Glomerular visceral epithelial cell (primary cell): Measurements from ENCODE around the gene GSTA4.
"Not testable (repeated sequence)": the region's sequence is repeated elsewhere in the genome, so short reads cannot be mapped to it uniquely, and the experiment has no call there.

ENCODE experiments used
- DNase-seq: peaks from one replicate; pipeline ENCODE4 v3.0.0-alpha.2; 2016; ENCODE audit errors: extremely low spot score

The GSTA4 gene

DNA sequence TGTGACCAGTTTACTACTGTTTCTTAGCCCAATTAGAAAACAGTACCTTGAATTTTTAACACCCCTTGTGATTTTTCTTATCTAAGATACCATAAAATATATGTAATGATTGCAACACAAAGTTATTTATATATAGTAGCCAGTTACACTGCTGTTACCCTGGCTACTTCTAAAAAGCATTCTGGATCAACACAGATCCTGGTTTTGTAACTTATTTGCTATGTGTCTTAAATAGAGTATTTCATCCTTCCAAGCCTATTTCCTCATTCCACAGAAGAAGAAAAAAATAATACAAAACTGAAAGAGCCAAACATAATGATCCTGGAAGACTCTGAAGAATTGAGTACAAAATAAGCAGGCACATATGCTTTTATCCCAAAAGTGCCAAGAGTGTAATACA lies 19.0 kb upstream of the GSTA4 start:
- DNase-seq: no peak

DNA sequence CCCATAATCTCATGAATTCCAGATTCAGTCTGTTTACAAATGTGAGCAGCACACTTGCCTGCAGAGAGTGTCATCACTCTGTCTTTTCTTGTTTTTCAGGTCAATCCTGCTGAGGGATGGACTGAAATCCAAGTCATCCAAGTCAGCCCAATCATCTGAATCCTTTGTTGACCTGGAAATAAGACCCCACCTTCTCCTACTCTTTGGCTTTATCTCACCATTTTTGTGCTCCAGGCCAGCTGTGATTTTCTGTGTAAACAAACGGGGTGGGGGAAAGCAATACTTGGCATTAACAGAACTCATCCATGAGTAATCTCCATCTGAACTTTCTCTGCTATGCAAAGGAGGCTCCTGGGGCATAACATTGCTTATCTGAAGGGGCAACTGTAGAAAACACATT lies 16.9 kb upstream of the GSTA4 start:
- no peak for DNase-seq

DNA sequence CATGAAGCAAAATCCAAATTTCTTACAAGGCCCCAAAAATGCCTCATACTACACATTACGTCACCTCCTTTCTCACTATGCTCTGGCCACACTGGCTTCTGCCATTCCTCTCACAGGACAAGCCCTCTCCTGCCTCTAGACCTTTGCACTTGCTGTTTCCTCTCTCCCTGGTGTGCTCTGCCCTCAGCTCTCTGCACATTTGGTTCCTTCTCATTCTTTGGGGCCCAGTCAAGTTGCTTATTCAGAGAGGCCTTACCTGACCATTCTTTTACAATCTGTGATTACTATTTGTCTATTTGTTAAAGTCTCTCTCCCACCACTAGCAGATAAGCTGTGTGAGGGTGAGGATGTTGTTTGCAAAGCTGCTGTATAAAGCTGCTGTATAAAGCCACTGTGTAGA lies 15.4 kb upstream of the GSTA4 start:
- DNase-seq: no peak

DNA sequence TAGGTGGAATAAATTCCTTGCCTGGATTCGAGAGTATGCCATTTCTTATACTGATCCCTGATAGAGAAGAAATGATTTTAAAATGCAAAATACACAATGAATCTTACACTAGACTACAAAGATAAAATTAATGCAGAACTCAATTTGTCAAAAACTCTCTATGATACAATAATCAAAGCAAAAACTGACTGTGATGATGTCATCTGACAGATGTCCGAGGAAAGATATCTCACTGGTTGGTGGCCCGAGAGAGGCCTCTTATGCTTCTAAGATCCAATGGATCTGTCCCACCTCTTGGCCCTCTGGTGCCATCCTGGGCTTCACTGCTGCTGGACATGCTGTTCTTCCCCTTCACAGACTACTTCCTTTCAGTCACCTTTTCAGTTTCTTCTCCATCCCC lies 14.4 kb upstream of the GSTA4 start:
- DNase-seq: no peak

DNA sequence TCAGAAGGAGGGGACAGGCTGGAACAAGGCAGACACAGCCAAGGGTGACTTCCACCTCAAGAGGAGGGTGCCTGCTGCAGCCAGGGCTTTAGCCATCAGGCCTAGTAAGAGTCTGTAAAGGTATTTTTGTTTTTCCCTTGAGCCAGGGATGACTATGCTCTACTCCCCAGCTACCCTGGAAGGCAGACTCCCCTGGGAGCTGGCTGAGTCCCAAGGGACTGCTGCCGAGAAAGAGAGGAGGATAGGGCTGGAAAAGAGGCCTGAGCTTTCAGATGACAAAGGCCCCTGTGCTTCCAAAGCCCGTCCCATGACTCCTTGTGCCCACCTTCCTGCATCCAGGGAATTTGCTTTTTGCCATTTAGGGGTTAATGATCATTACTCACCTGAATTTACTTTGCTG lies 14.0 kb upstream of the GSTA4 start:
- no peak for DNase-seq

DNA sequence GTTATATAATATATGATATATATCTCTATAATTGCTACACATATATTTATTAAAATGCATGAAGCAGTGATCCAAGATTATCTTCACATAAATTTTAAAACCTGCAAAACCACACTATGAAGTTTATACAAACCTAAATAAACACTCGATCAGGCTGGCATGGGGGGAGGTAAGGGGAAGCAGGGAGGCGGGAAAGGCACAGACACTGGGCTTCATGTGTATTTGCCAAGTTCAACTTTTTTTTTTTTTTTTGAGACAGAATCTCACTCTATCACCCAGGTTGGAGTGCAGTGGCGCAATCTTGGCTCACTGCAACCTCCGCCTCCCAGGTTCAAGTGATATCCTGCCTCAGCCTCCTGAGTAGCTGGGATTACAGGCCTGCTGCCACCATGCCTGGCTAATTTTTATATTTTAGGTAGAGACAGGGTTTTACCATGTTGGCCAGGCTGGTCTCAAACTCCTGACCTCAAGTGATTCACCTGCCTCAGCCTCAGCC lies 13.2 kb upstream of the GSTA4 start:
- DNase-seq: not testable (repeated sequence)

DNA sequence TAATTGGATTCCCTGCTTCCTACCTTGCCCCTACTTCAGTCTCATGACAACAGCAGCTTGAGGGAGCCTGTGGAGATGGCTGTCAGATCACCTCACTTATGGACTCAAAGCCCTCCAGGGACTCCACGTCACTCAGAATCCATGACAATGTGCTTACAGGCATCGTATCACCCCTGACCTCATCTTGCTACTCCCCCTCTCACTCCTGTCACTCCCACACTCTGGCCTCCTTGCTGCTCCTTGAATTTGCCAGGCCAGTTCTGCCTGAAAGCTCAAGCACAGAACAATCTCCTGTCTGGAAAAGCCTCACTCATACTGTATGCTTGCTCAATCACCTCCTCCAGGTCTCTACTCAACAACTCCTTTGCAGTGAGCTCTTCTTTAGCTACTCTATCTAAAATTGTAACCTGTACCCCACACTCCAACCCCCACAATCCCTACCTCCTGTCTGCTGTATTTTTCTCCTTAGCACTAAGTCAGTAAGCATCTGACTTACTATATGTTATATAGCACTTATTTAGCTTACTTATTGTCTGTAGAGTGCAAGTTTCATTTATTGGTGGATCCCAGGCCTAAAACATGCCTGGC lies 10.7 kb upstream of the GSTA4 start:
- no peak for DNase-seq

DNA sequence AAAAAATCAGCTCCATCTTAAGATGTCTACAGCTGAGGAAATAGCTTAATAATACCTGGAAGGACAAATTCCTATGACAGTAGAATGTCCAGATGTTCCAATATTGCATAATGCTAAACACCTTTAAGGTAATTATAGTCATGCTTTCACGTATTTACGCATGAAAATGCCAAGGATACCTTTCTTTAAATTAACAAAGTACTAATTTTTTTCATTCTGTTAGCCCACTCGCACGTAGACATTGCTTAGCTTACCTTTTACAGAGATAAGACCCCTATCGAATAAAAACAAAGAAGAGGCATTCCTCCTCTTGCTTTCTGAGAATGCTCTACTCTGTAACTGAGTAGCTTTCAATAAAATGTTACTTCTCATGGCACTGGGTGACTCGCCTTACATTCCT lies 4.4 kb upstream of the GSTA4 start:
- no peak for DNase-seq

DNA sequence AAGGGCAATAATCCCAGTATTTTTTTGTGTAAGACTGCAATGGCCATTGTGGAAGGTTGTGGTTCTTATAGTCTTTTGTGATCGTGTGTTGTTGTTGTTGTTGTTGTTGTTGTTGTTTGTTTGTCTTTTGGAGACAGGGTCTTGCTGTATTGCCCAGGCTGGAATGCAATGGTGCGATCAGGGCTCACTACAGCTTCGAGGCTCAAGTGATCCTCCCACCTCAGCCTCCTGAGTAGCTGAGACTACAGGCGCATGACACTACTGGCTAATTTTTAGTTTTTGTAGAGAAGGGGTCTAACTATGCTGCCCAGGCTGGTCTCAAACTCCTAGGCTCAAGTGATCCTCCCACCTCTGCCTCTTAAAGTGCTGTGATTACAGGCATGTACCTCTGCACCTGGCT lies 3.5 kb upstream of the GSTA4 start:
- no peak for DNase-seq

DNA sequence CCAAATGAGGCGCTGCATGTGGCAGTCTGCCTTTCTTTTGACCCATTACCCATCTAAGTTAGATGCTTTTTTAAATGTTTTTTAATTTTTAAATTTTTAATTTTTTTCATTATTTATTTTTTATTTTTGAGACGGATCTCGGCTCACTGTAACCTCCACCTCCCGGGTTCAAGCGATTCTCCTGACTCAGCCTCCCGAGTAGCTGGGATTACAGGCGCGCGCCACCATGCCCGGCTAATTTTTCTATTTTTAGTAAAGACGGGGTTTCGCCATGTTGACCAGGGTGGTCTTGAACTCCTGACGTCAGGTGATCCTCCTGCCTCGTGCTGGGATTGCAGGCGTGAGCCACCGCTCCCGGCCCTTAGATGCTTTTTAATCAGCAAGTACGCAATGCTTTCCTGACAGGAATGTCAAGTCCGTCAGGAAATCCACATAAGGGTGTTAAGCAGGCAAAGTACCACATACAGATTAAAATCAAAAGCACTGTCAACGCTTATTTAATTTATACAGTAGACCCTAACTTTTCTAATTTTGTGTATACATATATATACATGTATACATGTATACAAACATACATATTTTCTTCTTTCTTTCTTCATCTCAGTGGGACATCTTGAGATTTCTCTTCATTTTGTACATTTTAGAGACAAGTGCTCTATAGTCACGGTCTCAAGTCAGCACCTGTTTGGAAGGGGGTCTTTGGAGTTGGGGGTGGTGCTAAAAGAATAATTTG lies 995 bp upstream of the GSTA4 start:
- peak; percentile 78 for DNase-seq

DNA sequence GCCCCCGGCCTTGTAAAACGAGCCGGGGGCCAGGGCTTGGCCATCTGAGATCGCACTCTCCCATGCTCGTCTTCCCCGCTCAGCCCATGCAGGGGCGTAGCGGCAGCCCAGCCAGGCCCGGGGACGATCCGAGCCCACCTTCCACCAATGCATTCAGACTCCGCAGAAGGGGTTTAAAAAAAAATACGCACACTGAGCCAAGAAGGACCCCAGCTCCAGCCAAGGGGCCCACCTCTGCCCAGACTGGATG lies 320 bp downstream of the GSTA4 start:
- no peak for DNase-seq

DNA sequence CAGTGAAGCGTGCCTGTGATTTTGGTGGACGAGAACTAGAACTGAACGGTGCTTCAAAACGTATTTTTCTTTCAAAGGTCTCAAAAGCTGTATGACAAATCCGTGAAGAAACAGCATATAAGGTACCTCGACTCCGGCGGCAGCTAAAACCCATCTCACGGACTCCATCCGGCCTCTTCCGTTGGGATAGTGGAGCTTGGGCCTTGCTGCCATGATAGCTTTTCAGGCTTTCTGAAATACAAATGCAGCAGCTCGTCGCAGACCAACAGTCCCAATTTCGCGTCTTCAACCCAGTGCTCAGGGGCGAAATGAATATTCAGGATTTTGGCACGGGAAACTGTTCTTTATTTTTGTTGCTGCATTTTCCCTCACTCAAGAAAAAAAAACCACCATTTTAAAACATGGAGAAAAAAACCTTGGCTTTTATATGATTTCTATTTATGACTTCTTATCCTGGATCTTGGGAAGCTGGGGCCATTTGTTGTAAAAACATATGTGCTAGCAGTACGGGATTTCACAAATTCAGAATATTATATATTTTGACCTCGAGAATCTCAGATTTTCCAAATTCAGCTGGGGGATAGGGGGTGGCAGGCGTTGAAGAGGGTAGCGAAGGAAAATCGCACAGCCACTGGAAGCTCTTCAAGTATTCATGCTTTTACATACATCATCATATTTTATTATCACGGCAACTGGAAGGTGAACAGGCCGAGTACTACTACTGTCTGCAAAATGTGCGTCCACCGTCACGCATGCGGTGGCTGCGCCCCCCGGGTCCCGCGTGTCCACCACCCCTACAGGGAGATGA lies 849 bp downstream of the GSTA4 start:
- peak; percentile 37 for DNase-seq

DNA sequence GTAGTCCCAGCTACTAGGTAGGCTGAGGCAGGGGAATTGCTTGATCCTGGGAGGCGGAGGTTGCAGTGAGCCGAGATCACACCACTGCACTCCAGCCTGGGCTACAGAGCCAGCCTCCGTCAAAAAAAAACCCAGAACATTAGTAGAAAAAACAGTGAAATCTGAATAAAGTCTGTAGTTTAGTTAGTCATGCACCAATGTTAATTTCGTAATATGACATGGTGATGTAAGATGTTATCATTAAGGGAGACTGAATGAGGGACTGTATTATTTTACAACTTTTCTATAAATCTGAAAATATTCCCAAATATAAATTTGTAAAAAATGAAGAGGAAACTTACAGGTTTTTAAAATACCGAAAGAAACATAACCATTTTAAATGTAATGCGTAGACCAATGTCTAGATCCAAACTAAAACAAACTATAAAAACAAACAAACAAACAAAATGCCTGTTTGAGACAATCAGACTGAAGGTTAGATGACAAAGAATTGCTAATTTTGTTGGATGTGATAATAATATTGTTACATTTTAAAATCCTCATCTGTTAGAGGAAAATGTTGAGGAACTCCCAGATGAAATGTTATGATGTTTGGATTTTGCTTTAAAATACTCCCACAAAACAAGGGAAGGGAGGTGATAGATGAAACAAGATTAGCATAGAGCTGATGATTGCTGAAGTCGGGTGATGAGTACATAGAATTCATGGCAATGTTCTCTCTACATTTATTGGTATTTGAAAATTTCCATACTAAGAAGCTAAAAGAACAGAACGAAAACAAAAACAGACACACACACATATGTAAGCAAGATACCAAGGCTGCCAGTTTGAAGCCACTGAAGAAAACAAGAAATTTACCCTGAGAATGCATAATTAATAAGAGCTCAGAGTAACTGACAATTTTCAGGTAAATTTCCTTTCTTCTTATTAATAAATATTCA lies 1.8 kb downstream of the GSTA4 start:
- no peak for DNase-seq

DNA sequence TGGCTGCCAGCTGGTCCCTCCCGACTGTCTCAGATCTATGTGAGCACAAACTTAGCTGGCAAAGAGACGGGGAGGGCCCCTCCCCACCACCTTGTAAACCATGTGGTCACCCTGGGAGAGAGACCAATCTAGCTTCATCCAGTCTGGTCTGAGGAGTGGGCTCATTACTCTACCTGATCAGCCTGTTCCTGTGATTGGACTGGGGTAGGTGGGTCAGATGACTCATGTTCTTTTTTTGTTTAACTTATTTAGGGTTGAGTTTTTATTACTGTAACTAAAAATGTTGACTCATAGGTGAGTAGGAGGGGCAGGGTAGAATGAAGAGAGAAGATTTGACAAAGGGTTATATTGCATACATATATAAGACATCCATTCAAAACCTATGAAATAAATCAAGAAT lies 4.7 kb downstream of the GSTA4 start:
- no peak for DNase-seq

DNA sequence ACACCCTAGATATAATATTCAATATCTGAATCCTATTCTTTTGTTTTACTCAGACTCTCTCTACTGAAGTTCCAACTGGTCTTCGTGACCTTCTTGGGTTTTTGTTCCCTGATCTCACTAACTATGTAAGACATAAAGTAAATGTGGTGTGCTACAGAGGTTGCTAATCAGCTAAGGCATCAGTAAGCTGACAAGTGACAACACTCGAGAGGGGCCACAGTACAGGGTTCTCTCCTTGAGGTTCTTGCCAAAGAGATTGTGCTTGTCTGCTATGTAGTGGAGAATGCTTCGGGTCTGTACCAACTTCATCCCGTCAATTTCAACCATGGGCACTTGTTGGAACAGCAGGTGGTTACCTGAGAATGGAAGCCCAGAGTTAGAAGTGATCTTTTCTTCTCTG lies 9.9 kb downstream of the GSTA4 start:
- no peak for DNase-seq

DNA sequence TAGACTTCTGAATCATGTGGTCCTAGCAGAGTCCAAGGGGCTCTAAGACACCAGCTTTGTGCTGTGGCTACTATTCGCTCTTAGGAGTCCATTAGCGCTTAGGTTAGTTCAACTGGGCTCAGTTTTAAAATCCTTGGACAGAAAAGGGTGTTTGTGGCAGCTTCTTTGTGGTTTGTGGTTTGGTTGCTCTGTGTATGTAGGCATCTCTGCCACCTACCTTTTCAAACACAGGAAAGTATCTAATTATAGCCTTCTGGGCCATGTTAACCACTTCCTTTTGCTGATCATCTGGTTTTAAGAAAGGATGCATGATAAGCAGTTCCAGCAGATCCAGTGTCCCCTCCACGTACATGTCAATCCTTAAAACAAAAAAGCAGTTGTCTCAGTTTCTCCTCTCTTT lies 10.8 kb downstream of the GSTA4 start:
- DNase-seq: peak; percentile 75

DNA sequence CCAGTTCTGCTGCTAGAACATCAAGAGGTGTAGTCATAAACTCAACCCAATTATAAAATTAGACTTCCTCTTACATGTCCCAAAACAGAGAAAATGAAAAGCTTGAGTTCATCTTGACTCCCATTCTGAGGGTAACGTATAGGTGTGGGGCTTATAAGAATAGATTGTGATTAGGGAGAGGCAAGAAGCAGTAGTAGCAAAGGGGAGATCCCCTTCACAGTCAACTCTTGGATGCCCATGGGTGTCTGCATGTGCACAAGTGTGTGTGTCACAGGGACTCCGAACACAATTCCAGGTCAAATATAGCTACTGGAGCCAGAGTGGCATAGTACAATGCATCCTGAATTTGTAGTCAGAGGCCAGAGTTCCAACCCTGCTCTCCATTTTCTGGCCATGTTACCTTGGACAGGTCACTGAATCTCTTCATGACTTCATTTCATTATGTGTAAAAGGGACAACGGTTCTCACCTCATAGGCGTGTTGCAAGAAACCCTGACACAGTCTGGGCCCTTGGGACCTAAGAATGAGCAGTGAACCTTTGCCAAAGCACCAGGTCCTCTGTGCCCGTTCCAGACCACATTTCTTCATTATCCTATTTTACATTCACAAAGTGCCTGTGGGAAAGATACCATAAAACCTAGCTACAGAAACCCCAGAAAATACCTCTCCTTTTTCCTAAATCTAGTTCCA lies 11.8 kb downstream of the GSTA4 start:
- no peak for DNase-seq

DNA sequence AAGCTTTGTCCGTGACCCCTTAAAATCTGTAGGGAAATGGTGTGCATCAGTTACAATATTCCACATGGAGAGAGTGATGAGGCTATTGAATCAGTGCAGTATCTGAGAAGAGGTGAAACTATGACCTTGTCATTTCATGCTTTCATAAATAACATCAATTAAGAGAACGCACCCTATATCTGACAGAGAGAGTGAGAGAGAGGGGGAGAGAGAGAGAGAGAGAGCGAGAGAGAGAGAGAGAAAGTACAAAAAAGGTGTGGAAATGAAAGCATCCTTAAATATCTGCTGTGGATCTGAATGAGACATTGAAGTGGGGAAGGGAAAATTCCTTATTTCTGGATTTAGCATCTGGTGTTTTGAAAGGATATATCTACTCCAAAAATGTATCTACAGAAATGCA lies 12.4 kb downstream of the GSTA4 start:
- DNase-seq: no peak

DNA sequence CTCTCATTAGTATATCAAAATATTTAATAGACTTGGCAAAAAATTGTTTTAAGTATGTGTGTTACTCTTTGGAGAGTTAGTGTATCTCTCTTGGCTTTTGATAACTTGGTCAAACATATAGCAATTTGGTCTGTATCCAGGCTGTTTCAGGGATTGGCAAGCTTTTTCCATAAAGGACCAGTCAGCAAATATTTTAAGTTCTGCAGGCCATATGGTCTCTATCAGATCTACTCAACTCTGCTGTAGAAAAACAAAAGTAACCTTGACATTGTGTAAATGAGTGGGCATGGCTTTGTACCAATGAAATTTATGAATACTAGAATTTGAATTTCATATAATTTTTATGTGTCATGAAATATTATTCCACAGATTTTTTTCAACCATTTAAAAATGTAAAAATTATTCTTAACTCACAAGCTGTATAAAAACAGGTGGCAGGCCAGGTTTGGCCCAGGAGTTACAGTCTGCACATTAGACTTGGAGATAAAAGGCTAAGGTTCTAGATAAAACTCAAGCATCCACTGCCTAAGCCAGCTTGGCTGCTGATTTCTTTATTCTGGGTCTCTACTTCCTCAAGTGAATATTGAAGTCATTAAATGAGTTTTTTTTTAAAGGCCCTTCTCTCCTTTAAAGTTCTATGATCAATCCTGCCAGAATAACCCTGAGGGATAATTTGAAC lies 13.7 kb downstream of the GSTA4 start:
- no peak for DNase-seq

DNA sequence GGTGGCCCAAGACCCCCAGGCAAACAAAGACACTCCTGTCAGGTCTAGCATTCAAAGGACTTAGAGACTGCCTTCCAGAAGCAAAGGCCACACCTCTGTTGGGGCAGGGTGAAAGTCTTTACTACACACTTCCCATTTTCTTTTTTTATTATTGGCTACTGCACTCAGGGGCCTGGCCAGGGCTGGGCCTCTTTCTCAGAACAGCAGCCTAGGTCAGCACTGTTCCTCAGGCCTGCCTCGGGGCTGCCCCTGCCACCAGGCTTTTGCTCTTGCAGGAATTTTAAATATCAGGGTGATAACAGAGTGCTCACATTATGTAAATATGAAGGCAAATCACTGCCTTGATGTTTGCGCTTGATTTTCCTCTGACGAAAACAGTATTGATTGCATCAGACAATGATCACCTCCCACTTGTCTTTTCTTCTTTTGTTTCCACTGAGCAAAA lies 18.5 kb downstream of the GSTA4 start:
- DNase-seq: no peak

DNA sequence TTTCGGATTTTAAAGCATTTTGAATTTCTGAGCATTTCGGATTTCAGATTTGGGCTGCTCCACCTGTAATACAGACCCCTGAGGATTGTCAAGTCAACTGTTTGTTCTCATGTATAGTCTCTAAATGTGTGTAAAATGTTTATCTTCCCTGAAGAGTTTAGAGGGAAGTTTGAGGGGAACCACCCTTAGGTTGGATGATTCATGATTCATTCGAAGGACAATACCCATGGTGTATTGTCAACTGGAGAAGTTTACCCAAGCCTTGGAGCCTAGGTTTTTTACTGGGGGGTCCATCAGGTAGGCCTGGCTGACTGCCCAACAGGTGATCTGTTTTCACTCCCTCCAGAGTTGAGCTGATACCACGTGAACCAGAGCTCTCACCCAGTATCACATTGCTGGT lies 18.9 kb downstream of the GSTA4 start:
- DNase-seq: no peak
